Esophagus muscularis mucosa (tissue), 4 donors: Measurements from ENCODE around the gene GTF2B. TPM values are rescaled to one million over a fixed set of nuclear protein-coding genes. Genes with fewer than 3 reads are reported as not detected.
"Not testable (repeated sequence)": the region's sequence is repeated elsewhere in the genome, so short reads cannot be mapped to it uniquely, and the experiment has no call there.

Experiments used
- DNase-seq: peaks from one replicate; pipeline ENCODE4 v3.0.0-alpha.2; 2017; ENCODE audit errors: extremely low spot score
- H3K27ac ChIP-seq, 4 donors: fragments of 200-600 bp; sonication (generic); replicated peaks in 1 of 4; 1 replicate in 3 of 4; 2 replicates in 1 of 4; pipeline ENCODE4 v1.5.1; 2016 to 2019; ENCODE audit warnings: mild to moderate bottlenecking in 1 of 4
- H3K27me3 ChIP-seq, 4 donors: fragments of 200-600 bp; sonication (generic); one replicate each; pipeline versions ENCODE4 v1.5.1 to v1.6.0; 2016 to 2019
- H3K36me3 ChIP-seq, 4 donors: fragments of 200-600 bp; sonication (generic); one replicate each; pipeline ENCODE4 v1.5.1; 2016 to 2019
- H3K4me1 ChIP-seq, 4 donors: fragments of 200-600 bp; sonication (generic); one replicate each; pipeline ENCODE4 v1.5.1; 2016 to 2019
- H3K4me3 ChIP-seq, 4 donors: fragments of 200-600 bp; sonication (generic); 1 replicate in 2 of 4; 2 replicates in 2 of 4; pipeline ENCODE4 v1.5.1; 2016 to 2019; ENCODE audit warnings: mild to moderate bottlenecking in 4 of 4, moderate library complexity in 1 of 4
- H3K9me3 ChIP-seq, 4 donors: fragments of 200-600 bp; sonication (generic); 1 replicate in 3 of 4; 2 replicates in 1 of 4; pipeline ENCODE4 v1.5.1; 2016 to 2019
- EP300 ChIP-seq: sonication (generic); formaldehyde crosslinking; IDR thresholded peaks from one replicate; pipeline ENCODE4 v1.6.1; 2017; ENCODE audit warnings: antibody characterized with exemption
- POLR2A ChIP-seq: fragments of 450-650 bp; IDR thresholded peaks from one replicate; pipeline ENCODE4 v1.6.1; 2017; ENCODE audit warnings: antibody characterized with exemption, moderate library complexity, mild to moderate bottlenecking, low read depth
- POLR2AphosphoS5 ChIP-seq, 2 donors: sonication (generic); formaldehyde crosslinking; IDR thresholded peaks; one replicate each; pipeline ENCODE4 v1.6.1; 2017; ENCODE audit warnings: antibody characterized with exemption in 2 of 2
- WGBS: methylation state at CpG from one replicate; pipeline ENCODE4 v1.1.5; 2018; 5-methylcytosine and 5-hydroxymethylcytosine counted together
- intact Hi-C: fragments of 100-400 bp; cut with DNase I; formaldehyde crosslinking; loops from one replicate; pipeline ENCODE4 v1.15.1; 2023
- total RNA-seq, 4 donors: library from RNA; depleted of rRNA; stranded (reverse); fragments of >200 nt; gene quantifications; one replicate each; pipeline versions ENCODE4 v1.1.0 to v1.2.1, GENCODE V29; 2016
- TF ChIP-seq, protein P1 (sequence below), 3 experiments: fragments of 200-600 bp in 2 of 3; fragments of 450-650 bp in 1 of 3; sonication (generic) in 2 of 3; IDR thresholded peaks; one replicate each; pipeline ENCODE4 v1.5.1; 2017 to 2019; ENCODE audit warnings: antibody characterized with exemption in 3 of 3, mild to moderate bottlenecking in 2 of 3, moderate library complexity in 1 of 3

GTF2B gene
- total RNA-seq, 4 donors from 2014 or later, result 22.4 to 39.6 (median 24.2) TPM

DNA sequence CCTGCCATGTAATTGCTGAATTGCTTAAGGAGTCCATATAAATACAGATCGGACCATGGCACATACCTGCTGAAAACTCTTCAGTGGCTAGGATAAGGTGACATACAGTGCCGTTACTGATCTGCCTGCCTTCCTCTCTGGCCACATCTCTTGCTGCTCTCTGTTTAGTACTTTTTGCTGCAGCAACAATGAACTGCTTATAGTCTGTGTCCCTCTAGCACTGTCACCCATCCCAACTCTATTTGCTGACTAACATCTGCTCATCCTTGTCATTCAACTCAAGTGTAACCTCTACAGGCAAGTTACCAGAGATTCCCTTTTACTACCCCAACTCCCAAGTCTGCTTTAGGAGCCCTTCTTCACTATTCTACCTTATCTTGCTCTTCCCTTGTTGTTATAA, 65.6 kb downstream of the GTF2B start:
- Histone ChIP-seq H3K4me3 (no peak overlapping the region), H3K9me3 (no peaks in the 10 kb centered on the region), H3K27ac (no peak overlapping the region), H3K36me3 (peaks cover 0 to 67% (median 22%) of the 10 kb centered on the region in 4 donors), H3K4me1 (peaks cover 0 to 13% (median 11%) of the 10 kb centered on the region in 4 donors), H3K27me3 (no peaks in the 10 kb centered on the region)
- no peak for DNase-seq
- 92% methylated on average over 2 of the region's 2 CpGs for WGBS
- TF ChIP-seq EP300, result no peak
- no peak for TF ChIP-seq POLR2AphosphoS5 (IDR thresholded peaks at IDR 0.05)
- TF ChIP-seq, protein P1, sequence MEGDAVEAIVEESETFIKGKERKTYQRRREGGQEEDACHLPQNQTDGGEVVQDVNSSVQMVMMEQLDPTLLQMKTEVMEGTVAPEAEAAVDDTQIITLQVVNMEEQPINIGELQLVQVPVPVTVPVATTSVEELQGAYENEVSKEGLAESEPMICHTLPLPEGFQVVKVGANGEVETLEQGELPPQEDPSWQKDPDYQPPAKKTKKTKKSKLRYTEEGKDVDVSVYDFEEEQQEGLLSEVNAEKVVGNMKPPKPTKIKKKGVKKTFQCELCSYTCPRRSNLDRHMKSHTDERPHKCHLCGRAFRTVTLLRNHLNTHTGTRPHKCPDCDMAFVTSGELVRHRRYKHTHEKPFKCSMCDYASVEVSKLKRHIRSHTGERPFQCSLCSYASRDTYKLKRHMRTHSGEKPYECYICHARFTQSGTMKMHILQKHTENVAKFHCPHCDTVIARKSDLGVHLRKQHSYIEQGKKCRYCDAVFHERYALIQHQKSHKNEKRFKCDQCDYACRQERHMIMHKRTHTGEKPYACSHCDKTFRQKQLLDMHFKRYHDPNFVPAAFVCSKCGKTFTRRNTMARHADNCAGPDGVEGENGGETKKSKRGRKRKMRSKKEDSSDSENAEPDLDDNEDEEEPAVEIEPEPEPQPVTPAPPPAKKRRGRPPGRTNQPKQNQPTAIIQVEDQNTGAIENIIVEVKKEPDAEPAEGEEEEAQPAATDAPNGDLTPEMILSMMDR (IDR thresholded peaks at IDR 0.05), result no peak
- no peak for TF ChIP-seq POLR2A
- intact Hi-C loops, result no loop called here

DNA sequence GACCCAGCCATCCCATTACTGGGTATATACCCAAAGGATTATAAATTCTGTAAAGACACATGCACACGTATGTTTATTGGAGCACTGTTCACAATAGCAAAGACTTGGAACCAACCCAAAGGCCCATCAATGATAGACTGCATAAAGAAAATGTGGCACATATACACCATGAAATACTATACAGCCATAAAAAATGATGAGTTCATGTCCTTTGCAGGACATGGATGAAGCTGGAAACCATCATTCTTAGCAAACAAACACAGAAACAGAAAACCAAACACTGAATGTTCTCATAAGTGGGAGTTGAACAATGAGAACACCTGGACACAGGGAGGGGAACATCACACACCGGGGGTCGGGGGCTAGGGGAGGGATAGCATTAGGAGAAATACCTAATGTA, 71.7 kb downstream of the GTF2B start:
- peaks cover 0 to 70% (median 21%) of the 10 kb centered on the region in 4 donors for H3K36me3 ChIP-seq

DNA sequence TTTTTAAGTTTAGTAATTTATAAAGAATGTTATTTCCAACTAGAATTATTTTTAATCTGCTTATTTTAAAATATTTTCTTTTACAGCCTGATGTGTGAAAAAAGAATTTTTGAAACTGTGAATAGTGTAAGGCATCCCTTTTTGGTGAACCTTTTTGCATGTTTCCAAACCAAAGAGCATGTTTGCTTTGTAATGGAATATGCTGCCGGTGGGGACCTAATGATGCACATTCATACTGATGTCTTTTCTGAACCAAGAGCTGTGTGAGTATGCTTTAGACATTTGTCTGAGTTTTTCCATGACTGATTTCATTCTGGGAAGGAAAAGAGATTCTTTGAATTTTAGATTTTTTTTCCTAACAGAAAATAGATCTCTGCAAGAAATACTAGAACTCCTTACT, 77.9 kb downstream of the GTF2B start:
- H3K36me3 ChIP-seq, result peaks cover 4 to 63% (median 42%) of the 10 kb centered on the region in 4 donors

More for the DNA sequence above, 71.7 kb downstream of the GTF2B start:
- H3K27ac ChIP-seq, DNase-seq, H3K9me3 ChIP-seq, H3K4me3 ChIP-seq, intact Hi-C loops, H3K27me3 ChIP-seq, H3K4me1 ChIP-seq: not testable (repeated sequence)
- 95% methylated on average over 3 of the region's 3 CpGs for WGBS

DNA sequence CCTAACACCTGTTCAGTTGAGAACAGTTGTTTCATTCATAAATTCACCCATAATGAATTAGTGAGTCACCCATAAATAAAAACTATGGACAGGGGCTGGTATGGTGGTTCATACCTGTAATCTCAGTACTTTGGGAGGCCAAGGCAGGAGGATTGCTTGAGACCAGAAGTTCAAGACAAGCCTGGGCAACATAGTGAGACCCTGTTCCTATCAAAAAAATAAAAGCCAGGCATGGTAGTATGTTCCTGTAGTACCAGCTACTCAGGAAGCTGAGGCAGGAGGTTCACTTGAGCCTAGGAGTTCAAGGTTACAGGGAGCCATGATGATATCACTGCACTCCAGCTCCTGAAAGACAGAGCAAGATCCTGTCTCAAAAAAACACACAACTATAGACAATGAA, 79.0 kb downstream of the GTF2B start:
- Histone ChIP-seq H3K27me3 (no peaks in the 10 kb centered on the region), H3K4me3 (no peak overlapping the region), H3K36me3 (peaks cover 4 to 66% (median 45%) of the 10 kb centered on the region in 4 donors), H3K9me3 (no peaks in the 10 kb centered on the region), H3K4me1 (no peaks in the 10 kb centered on the region), H3K27ac (no peak overlapping the region)
- intact Hi-C loops, result no loop called here
- no peak for DNase-seq
- TF ChIP-seq POLR2A (no peak), EP300 (no peak), POLR2AphosphoS5 (IDR thresholded peaks at IDR 0.05) (no peak)
- TF ChIP-seq, protein P1 (IDR thresholded peaks at IDR 0.05), result no peak

More for the DNA sequence above, 77.9 kb downstream of the GTF2B start:
- WGBS, result 91% methylated on average over 1 of the region's 1 CpG
- Histone ChIP-seq H3K27ac (no peak overlapping the region), H3K4me3 (no peak overlapping the region), H3K4me1 (no peaks in the 10 kb centered on the region), H3K27me3 (no peaks in the 10 kb centered on the region), H3K9me3 (no peaks in the 10 kb centered on the region)
- TF ChIP-seq, protein P1 (IDR thresholded peaks at IDR 0.05), result no peak
- no peak for TF ChIP-seq POLR2AphosphoS5 (IDR thresholded peaks at IDR 0.05)
- no peak for TF ChIP-seq EP300
- no peak for TF ChIP-seq POLR2A
- DNase-seq, result no peak
- intact Hi-C loops, result no loop called here

DNA sequence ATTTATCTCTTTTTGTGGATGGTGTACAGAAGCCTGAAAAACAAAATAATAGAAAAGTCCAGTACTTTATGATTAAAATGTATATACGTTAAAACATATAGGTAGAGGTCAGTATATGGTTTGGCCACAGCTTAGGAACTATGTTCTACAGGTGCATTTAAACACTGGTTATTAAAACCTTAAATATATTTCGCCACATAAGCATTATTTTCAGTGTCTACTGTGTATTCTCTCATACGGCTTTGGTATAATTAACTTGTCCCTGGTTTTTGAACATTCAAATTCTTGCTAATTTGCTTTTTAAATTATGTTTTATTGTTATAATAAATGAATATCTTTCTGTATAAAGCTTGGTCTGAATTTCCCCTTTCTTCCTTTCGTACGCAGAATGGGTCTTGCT, 87.9 kb downstream of the GTF2B start:
- whole genome bisulfite sequencing, result 94% methylated on average over 5 of the region's 5 CpGs
- Histone ChIP-seq H3K27me3 (no peaks in the 10 kb centered on the region), H3K4me3 (no peak overlapping the region), H3K9me3 (no peaks in the 10 kb centered on the region), H3K36me3 (peaks cover 22 to 75% (median 41%) of the 10 kb centered on the region in 4 donors), H3K4me1 (no peaks in the 10 kb centered on the region), H3K27ac (no peak overlapping the region)
- TF ChIP-seq POLR2AphosphoS5 (IDR thresholded peaks at IDR 0.05) (no peak), POLR2A (no peak), EP300 (no peak)
- TF ChIP-seq, protein P1 (IDR thresholded peaks at IDR 0.05), result no peak
- intact Hi-C loops, result loop anchor here (10.0 kb wide), 1 partner anchor 71 kb away; no protein-coding TSS in a partner anchor
- DNase-seq, result no peak
